Dedifferentiated amniotic fluid mesenchymal stem cell (primary cell): ENCODE data around the gene EHBP1L1.
A peak's percentile ranks its signal among the peaks of the same experiment; 100 is the strongest.

Experiments used
- DNase-seq: peaks from one replicate; pipeline ENCODE4 v3.0.0-alpha.2; 2016; ENCODE audit errors: extremely low spot score

Gene EHBP1L1

DNA sequence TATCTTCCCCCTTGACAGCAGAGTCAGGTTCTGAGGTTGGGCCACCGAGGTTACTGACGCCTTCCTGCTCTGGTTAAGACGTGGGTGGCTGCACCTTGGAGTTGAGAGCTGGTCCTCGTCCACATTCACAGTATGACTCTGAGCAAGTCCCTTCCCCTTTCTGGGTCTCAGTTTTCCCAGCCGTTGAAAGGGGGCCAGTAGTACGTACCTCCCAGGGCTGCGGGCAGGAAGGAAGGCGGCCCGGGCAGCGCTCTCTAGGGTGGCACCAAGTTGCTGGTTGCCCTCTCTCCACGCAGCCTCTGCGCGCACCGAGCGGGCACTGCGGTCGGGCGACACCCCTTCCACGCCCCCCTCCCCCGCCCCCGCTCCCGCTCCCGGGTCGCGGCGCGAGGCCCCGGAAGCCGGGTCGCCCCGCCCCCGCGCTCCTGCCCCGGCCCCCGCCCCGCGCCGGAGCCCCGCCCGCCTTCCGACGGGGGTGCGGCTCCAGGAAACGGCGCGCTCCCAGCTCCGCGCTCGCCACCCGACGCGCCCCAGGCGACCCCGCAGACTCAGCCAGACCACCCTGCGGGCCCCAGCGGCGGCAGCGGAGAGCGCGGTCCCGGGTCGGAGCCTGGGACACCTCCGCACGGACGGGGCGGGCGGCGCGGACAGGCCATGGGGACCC is at the start of gene EHBP1L1:
Gene EHBP1L1 (plus strand): TSS at position 486 of the 664 bp plus-strand sequence. CDS start 250 bp downstream, outside the sequence.
- no peak for DNase-seq

DNA sequence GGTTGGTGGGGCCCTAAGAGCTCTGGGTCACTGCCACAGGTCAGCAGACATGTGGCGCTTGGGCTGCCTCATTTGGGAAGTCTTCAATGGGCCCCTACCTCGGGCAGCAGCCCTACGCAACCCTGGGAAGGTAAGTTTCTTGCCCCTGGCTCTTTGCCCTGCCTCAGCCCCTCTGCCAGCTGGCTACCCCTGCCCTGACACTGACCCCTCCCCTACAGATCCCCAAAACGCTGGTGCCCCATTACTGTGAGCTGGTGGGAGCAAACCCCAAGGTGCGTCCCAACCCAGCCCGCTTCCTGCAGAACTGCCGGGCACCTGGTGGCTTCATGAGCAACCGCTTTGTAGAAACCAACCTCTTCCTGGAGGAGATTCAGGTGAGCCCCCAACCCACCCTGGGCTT is 49.1 kb upstream of the EHBP1L1 start:
- DNase-seq: no peak

DNA sequence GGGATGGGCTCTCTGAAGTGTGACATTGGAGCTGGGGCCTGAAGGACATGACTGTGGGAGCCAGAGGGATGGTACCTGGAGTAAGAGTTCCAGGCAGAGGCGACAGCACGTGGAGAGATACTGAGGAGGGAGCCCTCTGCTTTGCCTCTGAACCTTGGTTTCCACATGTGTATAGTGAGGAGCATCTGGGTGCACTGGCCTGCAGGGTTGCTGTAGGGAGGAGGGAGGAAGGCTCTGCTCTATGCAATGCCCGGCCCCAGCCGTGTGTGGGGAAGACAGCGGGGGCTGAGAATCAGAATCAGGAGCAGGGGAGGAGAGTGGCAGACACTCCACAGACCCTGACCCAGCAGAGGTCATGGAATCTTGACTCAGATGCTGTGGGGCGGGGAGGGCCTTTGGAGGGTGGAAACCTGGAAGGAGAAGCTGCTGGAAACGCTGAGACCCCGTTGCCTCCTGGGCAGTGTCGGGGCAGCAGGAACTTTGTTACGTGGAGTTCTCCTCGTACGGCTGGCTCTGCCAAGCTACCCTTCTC is 47.0 kb upstream of the EHBP1L1 start:
- DNase-seq: no peak

DNA sequence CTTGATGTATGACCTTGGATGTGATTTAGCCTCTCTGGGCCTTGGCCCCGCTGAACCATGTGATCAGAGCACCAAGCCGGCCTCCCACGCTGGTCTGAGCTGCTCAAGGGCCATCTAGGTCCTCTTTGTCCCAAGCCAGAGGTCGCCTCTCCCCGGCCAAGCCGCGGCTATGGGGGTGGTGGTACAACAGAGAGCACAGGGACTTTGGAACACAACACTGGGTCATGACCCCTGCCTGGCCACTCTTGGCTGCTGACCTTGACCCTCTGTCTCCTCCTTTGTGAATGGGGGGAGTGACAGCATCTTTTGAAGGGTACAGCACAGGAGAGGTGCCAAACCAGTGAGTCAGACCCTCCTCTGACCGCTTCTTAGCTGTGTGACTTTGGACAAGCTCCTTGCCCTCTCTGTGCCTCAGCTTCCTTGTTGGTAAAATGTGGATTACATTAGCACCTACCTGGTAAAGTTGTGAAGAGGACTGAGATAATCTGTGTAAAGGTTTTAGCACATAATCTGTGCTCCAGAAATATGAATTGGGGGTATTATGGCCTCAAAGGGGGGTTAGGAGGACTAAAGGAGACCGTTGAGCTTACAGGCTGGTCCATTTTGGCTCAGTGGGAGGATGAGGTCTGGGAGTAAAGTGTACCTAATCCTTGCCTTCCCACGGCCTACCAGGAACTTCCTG is 46.2 kb upstream of the EHBP1L1 start:
- no peak for DNase-seq

DNA sequence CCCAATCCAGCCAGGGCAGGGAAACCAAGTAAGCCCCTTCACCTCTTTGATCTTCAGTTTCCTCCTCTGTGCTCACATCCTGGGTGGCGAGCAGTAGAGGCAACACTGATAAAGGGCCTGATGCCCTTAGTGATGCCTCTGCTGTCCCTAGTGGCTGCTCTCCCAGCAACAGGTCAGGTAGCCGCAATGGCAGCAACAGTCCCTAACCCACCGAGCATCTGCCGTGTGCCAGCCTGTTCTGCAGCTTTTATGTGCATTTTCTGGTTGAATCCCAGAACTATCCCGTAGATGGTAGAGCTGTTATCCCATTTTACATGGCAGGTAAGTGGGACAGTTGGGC is 45.7 kb upstream of the EHBP1L1 start:
- DNase-seq: no peak

DNA sequence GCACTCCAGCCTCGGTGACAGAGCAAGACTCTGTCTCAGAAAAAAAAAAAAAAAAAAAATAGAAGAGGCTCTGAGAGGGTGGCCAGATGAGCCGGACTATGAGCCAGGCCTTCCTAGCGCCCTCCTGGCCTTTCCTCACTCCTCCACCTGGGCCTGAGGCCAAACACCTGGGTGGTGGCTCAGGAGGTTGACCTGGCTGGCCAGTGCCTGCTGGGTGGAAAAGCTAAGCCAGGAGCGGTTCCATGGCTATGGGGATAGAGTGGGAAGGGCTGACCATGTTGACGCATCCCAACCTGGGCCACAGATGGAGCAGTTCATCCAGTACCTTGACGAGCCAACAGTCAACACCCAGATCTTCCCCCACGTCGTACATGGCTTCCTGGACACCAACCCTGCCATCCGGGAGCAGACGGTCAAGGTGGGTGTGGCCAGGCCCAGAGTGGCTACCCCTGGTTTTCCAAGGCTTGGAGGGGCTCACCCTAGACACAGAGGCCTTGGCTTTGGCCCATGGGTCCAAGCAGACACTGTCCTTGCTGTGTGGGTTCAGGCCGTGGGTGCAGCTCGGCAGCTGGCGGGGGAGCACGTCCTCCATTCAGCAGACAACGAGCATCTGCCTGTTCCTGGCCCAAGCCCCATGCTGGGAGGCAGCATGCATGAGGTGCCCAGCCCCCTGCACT is 43.3 kb upstream of the EHBP1L1 start:
- no peak for DNase-seq

DNA sequence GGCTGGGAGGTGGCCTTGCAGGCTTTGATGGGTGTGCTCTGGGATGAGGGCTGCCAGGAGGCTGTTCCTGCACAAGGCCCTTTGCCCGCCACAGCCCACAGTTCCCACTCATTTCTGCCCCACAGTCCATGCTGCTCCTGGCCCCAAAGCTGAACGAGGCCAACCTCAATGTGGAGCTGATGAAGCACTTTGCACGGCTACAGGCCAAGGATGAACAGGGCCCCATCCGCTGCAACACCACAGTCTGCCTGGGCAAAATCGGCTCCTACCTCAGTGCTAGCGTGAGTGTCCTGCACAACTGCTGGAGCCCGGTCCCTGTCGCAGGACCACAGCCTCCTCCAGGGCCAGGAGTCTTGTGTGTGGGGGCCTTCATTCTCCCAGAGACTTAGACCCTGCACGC is 40.8 kb upstream of the EHBP1L1 start:
- DNase-seq: no peak

DNA sequence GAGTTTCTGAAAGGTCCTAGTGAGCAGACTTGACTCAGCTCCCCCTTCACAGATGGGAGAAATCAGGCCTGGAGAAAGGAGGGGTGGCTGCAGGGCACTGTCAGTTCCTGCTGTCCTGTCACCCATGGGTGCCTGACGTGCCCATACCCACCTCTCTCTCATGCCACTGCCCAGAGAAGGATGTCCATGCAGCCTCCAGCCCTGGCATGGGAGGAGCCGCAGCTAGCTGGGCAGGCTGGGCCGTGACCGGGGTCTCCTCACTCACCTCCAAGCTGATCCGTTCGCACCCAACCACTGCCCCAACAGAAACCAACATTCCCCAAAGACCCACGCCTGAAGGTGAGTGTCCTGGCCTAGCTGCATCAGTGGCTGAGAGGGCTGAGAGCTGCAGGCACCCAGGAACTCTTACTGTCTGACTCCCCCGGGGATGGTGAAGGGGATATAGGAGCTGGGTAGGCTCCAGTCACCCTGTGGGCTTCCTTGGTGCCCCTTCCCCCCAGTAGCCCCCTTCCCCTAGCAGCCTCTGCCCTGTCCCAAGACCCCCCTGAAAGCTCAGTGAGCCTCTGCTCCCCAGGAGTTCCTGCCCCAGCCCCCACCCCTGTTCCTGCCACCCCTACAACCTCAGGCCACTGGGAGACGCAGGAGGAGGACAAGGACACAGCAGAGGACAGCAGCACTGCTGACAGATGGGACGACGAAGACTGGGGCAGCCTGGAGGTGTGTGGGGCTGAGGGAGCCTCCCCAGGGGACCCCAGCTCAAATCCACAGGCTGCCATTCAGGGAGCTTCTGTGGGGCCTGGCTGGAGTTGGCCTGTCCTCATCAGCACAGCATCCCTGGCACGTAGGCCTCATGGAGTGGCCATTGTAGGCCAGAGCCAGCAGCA is 39.2 kb upstream of the EHBP1L1 start:
- no peak for DNase-seq

DNA sequence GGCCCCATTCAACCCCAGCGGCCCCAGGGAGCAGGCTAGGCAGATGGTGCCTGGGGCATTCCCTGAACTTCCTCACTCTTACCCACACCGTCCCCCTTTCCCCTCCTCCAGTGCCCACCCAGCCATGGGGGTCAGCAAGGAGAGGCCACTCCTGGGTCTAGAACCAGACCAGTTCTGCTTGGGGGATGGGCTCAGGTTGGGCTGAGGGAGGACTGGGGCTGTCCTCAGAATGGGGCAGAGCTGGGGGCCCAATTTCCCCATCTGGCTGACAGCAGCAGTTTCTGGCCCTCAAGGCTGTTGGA is 38.6 kb upstream of the EHBP1L1 start:
- DNase-seq: no peak

DNA sequence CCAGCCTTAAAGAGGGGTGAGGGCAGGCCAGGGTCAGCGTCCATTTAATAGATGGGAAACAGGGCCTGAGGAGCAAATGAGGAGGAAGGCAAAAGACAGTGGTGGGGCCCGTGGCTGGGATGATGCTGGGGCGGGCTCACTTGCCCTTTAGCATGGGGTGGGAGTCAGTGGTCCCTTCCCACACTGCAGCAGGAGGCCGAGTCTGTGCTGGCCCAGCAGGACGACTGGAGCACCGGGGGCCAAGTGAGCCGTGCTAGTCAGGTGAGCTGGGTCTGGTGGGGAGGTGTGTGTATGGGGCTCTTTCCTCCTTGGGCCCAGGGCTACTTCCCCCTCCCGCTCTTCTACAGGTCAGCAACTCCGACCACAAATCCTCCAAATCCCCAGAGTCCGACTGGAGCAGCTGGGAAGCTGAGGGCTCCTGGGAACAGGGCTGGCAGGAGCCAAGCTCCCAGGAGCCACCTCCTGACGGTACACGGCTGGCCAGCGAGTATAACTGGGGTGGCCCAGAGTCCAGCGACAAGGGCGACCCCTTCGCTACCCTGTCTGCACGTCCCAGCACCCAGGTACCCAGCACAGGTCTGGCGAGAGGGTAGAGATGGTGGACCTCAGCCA is 38.1 kb upstream of the EHBP1L1 start:
- DNase-seq: no peak

DNA sequence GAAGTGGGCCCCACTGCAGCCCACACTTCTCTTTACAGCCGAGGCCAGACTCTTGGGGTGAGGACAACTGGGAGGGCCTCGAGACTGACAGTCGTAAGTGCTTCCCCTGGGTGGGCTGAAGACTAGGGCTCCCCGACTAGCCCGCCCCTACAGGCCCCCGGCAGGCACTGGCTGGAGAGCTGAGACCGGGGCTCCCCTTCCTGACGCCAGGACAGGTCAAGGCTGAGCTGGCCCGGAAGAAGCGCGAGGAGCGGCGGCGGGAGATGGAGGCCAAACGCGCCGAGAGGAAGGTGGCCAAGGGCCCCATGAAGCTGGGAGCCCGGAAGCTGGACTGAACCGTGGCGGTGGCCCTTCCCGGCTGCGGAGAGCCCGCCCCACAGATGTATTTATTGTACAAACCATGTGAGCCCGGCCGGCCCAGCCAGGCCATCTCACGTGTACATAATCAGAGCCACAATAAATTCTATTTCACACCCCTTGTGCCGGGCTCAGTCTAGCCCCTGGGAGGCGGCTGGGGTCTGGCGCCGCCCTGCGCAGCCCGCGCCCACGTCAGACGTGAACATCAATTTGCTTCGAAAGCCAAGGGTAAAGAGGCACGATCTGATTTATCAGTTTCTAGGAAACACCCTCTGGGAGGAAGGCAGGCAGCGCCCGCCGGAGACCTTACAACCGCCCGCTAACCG is 37.5 kb upstream of the EHBP1L1 start:
- DNase-seq: no peak

DNA sequence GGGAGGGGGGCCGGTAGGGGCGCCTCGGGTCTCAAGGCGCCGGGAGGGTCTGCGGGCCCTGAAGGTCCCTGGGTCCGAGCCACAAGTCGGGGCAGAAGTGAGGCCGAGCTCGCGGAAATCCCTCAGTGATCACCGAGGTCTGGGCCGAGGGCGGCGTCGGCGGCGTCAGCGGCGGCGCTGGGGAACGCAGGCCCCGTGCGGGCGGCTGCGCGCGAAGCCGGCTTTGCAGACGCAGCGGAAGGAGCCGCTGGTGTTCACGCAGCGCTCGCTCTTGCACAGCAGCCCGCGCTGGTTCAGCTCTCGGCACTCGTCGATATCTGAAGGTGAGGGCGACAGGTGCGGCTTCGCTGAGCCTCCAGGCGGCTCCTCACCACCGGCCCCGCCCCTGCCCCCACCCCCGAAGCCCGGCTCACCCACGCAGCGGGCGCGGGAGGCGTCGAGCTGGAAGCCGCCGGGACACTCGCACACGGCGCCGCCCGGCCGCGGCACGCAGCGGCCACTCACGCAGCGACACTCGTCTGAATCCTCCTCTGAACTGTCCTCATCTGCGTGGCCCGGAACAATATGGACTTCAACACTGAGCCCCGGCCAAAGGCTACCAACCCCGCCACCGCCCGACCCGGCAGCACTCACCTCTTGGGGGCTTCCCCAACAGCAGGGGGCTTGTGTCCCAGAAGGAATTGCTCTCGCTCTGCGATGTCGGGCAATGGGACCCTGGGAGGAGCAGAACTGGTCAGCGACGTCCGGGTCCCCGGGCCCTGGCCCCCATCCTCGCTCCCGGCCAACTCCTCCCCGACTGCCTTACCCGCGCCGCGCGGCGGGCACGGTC is 36.7 kb upstream of the EHBP1L1 start:
- no peak for DNase-seq

DNA sequence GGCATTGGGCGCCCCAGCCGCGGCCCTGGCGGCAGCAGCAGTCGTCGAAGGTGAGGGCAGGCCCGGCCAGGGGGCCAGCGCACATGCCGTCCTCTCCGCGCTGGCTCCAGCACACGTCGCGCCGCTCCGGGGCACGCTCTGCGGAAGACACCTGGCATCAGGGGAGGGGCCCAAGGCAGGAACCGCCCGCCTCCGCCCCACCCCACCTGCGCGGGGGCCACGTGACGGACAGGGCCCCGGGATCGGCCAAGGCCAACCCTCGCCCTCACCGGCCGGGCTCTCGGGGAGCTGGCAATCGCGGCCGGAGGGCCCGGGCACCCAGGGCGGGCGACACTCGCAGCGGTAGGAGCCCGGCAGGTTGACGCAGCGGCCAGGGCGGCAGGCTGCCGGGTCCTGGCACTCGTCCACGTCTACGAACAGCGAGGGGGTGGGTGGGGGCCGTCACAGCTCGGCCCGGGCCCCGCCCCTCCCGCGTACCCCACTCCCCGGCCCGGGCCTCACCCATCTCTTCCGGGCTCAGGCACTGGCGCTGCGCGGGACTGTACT is 36.0 kb upstream of the EHBP1L1 start:
- DNase-seq: no peak

DNA sequence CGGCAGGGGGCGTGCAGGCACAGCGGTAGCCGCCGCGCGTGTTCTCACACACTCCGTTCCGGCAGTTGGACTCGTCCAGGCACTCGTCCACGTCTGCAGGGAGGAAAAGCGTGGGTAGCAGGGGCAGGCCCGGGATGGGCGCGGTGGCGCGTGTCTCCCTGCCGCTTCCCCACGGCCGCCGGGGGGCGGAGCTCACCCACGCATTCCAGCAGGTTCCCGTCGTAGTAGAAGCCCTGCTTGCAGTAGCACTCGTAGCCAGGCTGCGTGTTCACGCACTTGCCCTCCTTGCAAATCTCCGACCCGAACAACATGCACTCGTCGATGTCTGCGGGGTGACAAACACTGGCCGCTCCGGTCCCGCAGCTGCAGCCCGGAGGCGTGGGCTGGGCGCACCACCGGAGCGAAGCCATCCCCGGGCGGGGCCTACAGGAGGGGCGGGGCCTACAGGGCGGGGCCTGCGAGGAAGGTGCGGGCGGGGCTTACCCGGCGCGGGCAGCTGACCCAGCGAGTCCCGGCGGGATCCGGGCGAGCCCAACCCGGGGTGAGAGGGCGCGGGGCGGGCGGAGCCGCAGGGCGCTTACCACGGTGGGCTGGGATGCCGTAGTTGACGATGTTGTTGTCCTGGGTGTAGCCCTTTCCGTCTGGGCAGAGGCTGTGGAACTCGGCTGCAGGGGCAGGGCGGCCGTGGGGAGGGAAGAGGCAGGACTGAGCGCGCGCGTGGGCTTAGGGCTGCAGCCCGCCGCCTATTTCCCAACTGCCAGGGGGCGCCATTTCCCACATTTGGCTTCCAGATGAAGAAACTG is 35.4 kb upstream of the EHBP1L1 start:
- peak; percentile 82 for DNase-seq

DNA sequence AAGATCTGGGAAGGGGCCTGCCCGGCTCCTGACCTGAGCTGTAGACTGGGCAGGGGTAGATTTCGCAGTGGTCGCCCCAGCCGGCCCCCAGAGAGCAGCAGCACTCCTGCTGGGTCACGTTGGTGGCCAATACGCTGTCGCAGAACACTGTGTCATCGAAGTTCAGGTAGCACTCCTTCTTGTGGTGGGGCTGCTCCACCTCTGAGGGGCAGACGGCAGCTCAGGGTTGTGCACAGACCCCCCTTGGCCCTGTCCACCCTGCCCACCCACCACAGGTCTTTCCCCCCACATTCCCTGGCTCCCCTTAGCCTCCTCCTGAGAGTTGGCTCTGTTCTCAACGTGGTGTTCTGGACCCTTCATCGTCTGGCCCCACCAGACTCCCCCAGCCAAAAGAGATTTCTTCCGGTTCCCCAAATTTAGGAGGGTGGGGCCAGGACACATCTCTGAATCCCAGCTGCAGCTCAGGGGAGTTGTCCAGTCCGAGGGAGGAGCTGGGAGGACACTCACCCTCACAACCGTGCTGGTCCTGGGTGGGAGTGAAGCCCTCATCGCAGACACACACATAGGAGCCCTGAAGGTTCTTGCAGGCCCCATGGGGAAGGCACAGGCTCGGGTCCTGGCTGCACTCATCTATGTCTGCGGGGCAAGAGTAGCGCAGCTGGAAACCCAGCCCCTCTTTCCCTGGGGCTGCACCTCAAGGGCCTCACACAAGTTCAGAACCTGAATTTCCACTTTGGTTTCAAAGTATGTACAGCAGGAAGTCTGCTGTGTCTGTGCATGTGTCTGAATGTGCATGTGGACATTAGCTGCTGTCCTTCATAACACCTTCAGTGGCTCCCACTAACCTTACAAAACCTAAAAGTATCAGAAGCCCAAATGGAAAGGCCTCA is 34.5 kb upstream of the EHBP1L1 start:
- no peak for DNase-seq

DNA sequence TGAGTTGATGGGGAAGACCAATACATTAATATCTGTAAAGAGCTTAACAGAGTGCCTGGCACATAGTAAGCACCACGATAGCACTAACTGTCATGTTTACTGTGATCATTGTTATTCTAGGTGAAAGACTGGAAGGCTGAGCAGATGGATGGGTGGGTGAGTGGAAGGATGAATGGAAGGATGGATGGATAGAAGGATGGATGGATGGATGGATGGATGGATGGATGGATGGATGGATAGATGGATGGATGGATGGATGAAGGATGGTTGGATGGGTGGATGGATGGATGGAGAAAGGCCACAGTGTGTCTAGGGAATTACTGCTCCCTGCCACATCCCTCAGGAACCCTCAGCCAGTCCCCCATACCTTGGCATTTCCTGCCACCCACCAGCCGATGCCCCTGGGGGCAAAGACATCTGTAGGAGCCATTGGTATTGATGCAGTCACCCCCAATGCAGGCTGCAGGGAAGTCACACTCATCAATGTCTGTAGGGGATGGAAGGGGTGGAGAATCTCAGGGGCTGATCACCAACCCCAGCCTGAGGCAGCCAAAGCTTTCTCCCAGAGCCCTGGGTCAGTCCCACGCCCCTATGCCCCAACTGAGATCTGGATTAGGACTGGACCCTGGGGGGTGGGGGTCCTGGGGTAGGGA is 33.0 kb upstream of the EHBP1L1 start:
- no peak for DNase-seq

DNA sequence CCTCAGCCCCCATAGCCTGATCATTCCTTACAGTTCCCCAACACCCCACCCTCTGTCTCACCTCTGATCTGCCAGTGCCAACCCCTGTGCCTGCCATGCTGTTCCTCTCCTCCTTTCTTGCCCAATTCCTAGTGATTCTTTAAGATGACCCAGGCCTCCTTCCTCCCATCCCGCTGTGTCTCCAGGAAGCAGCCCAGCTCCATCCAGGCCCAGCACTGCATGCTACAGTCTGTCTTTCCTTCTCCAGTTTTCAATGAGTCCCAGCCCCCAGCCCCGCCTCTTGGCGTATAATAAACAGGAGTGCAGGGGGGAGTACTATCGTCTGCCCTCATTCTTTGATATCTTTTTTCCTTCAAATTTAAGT is 30.0 kb upstream of the EHBP1L1 start:
- no peak for DNase-seq
